ENCODE measurements around the gene MRPL45. TPM values are rescaled to one million over a fixed set of nuclear protein-coding genes. Genes with fewer than 3 reads are reported as not detected.
A peak's percentile ranks its signal among the peaks of the same experiment; 100 is the strongest.

Gene MRPL45
- total RNA-seq, 1 donor from 2014 or later, result 47.1 TPM

- no peak for TF ChIP-seq CTCF (conservative IDR thresholded peaks at IDR 0.05)
- peak within 1 kb of the TSS; percentile 90 for H3K4me3 Mint-ChIP-seq
- peaks cover 30% of the 10 kb centered on the region for H3K4me1 Mint-ChIP-seq (ENCODE audit: unreplicated experiment)
- H3K9me3 Mint-ChIP-seq, result no peaks in the 10 kb centered on the region
- peaks cover 10% of the 10 kb centered on the region for H3K36me3 Mint-ChIP-seq
- peak within 1 kb of the TSS; percentile 94 for H3K27ac Mint-ChIP-seq
- H3K27me3 Mint-ChIP-seq, result no peaks in the 10 kb centered on the region
- DNase-seq (ENCODE audit: extremely low spot score, unreplicated experiment), result peak; percentile 95
Measured at GRCh38 chr17:38351412-38352222, 54.6 kb downstream of the MRPL45 start, which contains the start of gene SOCS7. Gene SOCS7 (plus strand): TSS chr17:38351844. CDS start chr17:38352053, 209 bp downstream.

GRCh38 chr17:38352245-38353085 lies 55.5 kb downstream of the MRPL45 start:
- H3K27me3 Mint-ChIP-seq, result no peaks in the 10 kb centered on the region
- H3K27ac Mint-ChIP-seq, result peak overlapping the region; percentile 63
- TF ChIP-seq CTCF (conservative IDR thresholded peaks at IDR 0.05), result no peak
- peaks cover 10% of the 10 kb centered on the region for H3K36me3 Mint-ChIP-seq
- no peaks in the 10 kb centered on the region for H3K9me3 Mint-ChIP-seq
- no peak for DNase-seq (ENCODE audit: extremely low spot score, unreplicated experiment)
- peak overlapping the region; percentile 87 for H3K4me3 Mint-ChIP-seq
- peaks cover 39% of the 10 kb centered on the region for H3K4me1 Mint-ChIP-seq (ENCODE audit: unreplicated experiment)

- H3K4me3 Mint-ChIP-seq, result peak overlapping the region; percentile 87
- DNase-seq (ENCODE audit: extremely low spot score, unreplicated experiment), result no peak
- no peaks in the 10 kb centered on the region for H3K9me3 Mint-ChIP-seq
- H3K27me3 Mint-ChIP-seq, result no peaks in the 10 kb centered on the region
- peaks cover 10% of the 10 kb centered on the region for H3K36me3 Mint-ChIP-seq
- peak overlapping the region; percentile 63 for H3K27ac Mint-ChIP-seq
- peaks cover 46% of the 10 kb centered on the region for H3K4me1 Mint-ChIP-seq (ENCODE audit: unreplicated experiment)
- TF ChIP-seq CTCF (conservative IDR thresholded peaks at IDR 0.05), result no peak
Measured at GRCh38 chr17:38353086-38353604, 56.2 kb downstream of the MRPL45 start.

- no peak for TF ChIP-seq CTCF (conservative IDR thresholded peaks at IDR 0.05)
- Mint-ChIP-seq H3K27me3 (no peaks in the 10 kb centered on the region), H3K4me1 (ENCODE audit: unreplicated experiment) (peaks cover 51% of the 10 kb centered on the region), H3K36me3 (peaks cover 10% of the 10 kb centered on the region), H3K27ac (no peak overlapping the region), H3K4me3 (peak overlapping the region; percentile 87), H3K9me3 (no peaks in the 10 kb centered on the region)
- DNase-seq (ENCODE audit: extremely low spot score, unreplicated experiment), result no peak
Measured at GRCh38 chr17:38353668-38354067, 56.7 kb downstream of the MRPL45 start.

GRCh38 chr17:38354466-38354865 lies 57.5 kb downstream of the MRPL45 start:
- DNase-seq (ENCODE audit: extremely low spot score, unreplicated experiment), result no peak
- Mint-ChIP-seq H3K9me3 (no peaks in the 10 kb centered on the region), H3K27ac (peak overlapping the region; percentile 3), H3K36me3 (peaks cover 10% of the 10 kb centered on the region), H3K4me1 (ENCODE audit: unreplicated experiment) (peaks cover 55% of the 10 kb centered on the region), H3K4me3 (peak overlapping the region; percentile 87), H3K27me3 (no peaks in the 10 kb centered on the region)
- no peak for TF ChIP-seq CTCF (conservative IDR thresholded peaks at IDR 0.05)

Data from type B pancreatic cell (in vitro differentiated cells).